HCT116 (cell line): ENCODE results near the gene CD40LG. TPM values are rescaled to one million over a fixed set of nuclear protein-coding genes. Genes with fewer than 3 reads are reported as not detected.

ENCODE experiments used
- ATAC-seq: fragments of 200-7000 bp; cut with Tn5 transposase; 2 replicates; pipeline ENCODE4 v1.9.1; 2020; ENCODE audit warnings: mild to moderate bottlenecking, moderate library complexity
- BruUV-seq: library from RNA; stranded (reverse); fragments of 400-500 nt; replicated peaks from 2 replicates; lab custom pipeline; 2021; lab: Mats Ljungman, UMichigan
- CTCF ChIA-PET: fragments of 300-600 bp; sonication (Branson Sonifier 250); formaldehyde crosslinking; loops from one replicate; lab custom pipeline; 2021; ENCODE audit warnings: antibody characterized with exemption; lab: Charles Lee
- POLR2A ChIA-PET: fragments of 300-600, 350-600 bp; sonication (Branson Sonifier 250); formaldehyde crosslinking; loops from one replicate; lab custom pipeline; 2021; ENCODE audit warnings: antibody characterized with exemption; lab: Charles Lee
- RAD21 ChIA-PET, 2 experiments: fragments of 300-600 bp; sonication (Branson Sonifier 250); formaldehyde crosslinking; loops; one replicate each; lab custom pipeline; 2023; ENCODE audit warnings: low total read pairs in 2 of 2; ENCODE audit not compliant: uncharacterized antibody in 2 of 2, unreplicated experiment in 2 of 2, low non-redundant PET in 1 of 2; lab: Charles Lee
- DNase-seq: peaks from one replicate; pipeline ENCODE4 v3.0.0-alpha.2; 2010; ENCODE audit warnings: low read depth, low spot score
- H2AFZ ChIP-seq: fragments of 200-600 bp; shearing (Covaris generic), sonication (generic); 2 replicates; pipeline ENCODE4 v1.6.1; 2017; ENCODE audit warnings: low read depth, mixed run types, mixed read lengths, antibody characterized with exemption, low read length; ENCODE audit not compliant: poor library complexity, severe bottlenecking
- H3K27ac ChIP-seq: 2 replicates; pipeline ENCODE4 v1.5.1; 2012; ENCODE audit warnings: low read depth, low read length
- H3K27me3 ChIP-seq: fragments of 200-600 bp; sonication (generic); 2 replicates; pipeline ENCODE4 v1.6.1; 2016; ENCODE audit warnings: mixed run types, low read length, mixed read lengths; ENCODE audit not compliant: insufficient read depth
- H3K36me3 ChIP-seq, 2 experiments: fragments of 200-500 bp in 1 of 2; fragments of 200-600 bp in 1 of 2; sonication (Bioruptor generic) in 1 of 2; sonication (generic) in 1 of 2; 2 replicates each; pipeline versions ENCODE4 v1.5.1 to v1.6.1; 2014 to 2016; ENCODE audit warnings: low read length in 2 of 2, inconsistent platforms in 1 of 2, mixed read lengths in 1 of 2, mixed run types in 1 of 2; ENCODE audit not compliant: insufficient read depth in 2 of 2, control insufficient read depth in 1 of 2
- H3K4me1 ChIP-seq, 2 experiments: fragments of 200-600 bp in 1 of 2; sonication (generic) in 1 of 2; 2 replicates each; pipeline versions ENCODE4 v1.5.1 to v1.6.1; 2012 to 2017; ENCODE audit warnings: low read length in 2 of 2, inconsistent platforms in 1 of 2, mild to moderate bottlenecking in 1 of 2, mixed read lengths in 1 of 2, mixed run types in 1 of 2, moderate library complexity in 1 of 2; ENCODE audit not compliant: insufficient read depth in 2 of 2, control insufficient read depth in 1 of 2
- H3K4me2 ChIP-seq: fragments of 200-600 bp; sonication (generic); 2 replicates; pipeline ENCODE4 v1.6.1; 2017; ENCODE audit warnings: mixed run types, low read length, mixed read lengths
- H3K4me3 ChIP-seq, 2 experiments: fragments of 200-600 bp in 1 of 2; sonication (generic) in 1 of 2; replicated peaks in 1 of 2; 2 replicates each; pipeline ENCODE4 v1.5.1; 2011 to 2016; ENCODE audit warnings: low read length in 2 of 2, control low read depth in 1 of 2, low read depth in 1 of 2, mild to moderate bottlenecking in 1 of 2, mixed read lengths in 1 of 2, mixed run types in 1 of 2
- H3K79me2 ChIP-seq: fragments of 200-600 bp; sonication (generic); 2 replicates; pipeline ENCODE4 v1.6.1; 2017; ENCODE audit warnings: mild to moderate bottlenecking, mixed run types, low read length, moderate library complexity, mixed read lengths; ENCODE audit not compliant: insufficient read depth
- H3K9ac ChIP-seq: fragments of 200-600 bp; sonication (generic); 2 replicates; pipeline ENCODE4 v1.6.1; 2016; ENCODE audit warnings: low read length, mixed read lengths
- H3K9me2 ChIP-seq: fragments of 200-600 bp; sonication (generic), shearing (Covaris generic); 2 replicates; pipeline ENCODE4 v1.6.1; 2017; ENCODE audit warnings: mixed run types, mild to moderate bottlenecking, moderate library complexity; ENCODE audit not compliant: insufficient read depth
- H3K9me3 ChIP-seq, 2 experiments: fragments of 200-500 bp in 1 of 2; fragments of 200-600 bp in 1 of 2; sonication (Bioruptor generic) in 1 of 2; sonication (generic) in 1 of 2; 2 replicates each; pipeline ENCODE4 v1.6.1; 2014 to 2017; ENCODE audit warnings: low read length in 2 of 2, mixed read lengths in 2 of 2, inconsistent platforms in 1 of 2, low read depth in 1 of 2, mild to moderate bottlenecking in 1 of 2, mixed run types in 1 of 2, moderate library complexity in 1 of 2; ENCODE audit not compliant: control insufficient read depth in 1 of 2, insufficient read depth in 1 of 2
- H4K20me1 ChIP-seq: fragments of 200-600 bp; sonication (generic), shearing (Covaris generic); 2 replicates; pipeline ENCODE4 v1.6.1; 2017; ENCODE audit warnings: mixed run types, mild to moderate bottlenecking, moderate library complexity; ENCODE audit not compliant: insufficient read depth
- CEBPB ChIP-seq: IDR thresholded peaks from 2 replicates; pipeline ENCODE4 v1.6.1; 2012; ENCODE audit warnings: low read depth
- EGR1 ChIP-seq: IDR thresholded peaks from 2 replicates; pipeline ENCODE4 v1.6.1; 2012; ENCODE audit warnings: low read depth
- ELF1 ChIP-seq: IDR thresholded peaks from 2 replicates; pipeline ENCODE4 v1.6.1; 2012; ENCODE audit warnings: low read depth, borderline replicate concordance
- EZH2 ChIP-seq: fragments of 200-600 bp; sonication (generic); IDR thresholded peaks from 2 replicates; pipeline ENCODE4 v1.6.1; 2017; ENCODE audit warnings: antibody characterized with exemption, mixed run types
- EZH2phosphoT487 ChIP-seq: fragments of 200-600 bp; IDR thresholded peaks from 2 replicates; pipeline ENCODE4 v1.6.1; 2018; ENCODE audit warnings: antibody characterized with exemption, borderline replicate concordance
- FOSL1 ChIP-seq: IDR thresholded peaks from 2 replicates; pipeline ENCODE4 v1.6.1; 2012; ENCODE audit warnings: low read depth
- JUND ChIP-seq: IDR thresholded peaks from 2 replicates; pipeline ENCODE4 v1.6.1; 2012
- MAX ChIP-seq: IDR thresholded peaks from 2 replicates; pipeline ENCODE4 v1.6.1; 2012
- POLR2A ChIP-seq: IDR thresholded peaks from 2 replicates; pipeline ENCODE4 v1.7.0; 2011; ENCODE audit warnings: borderline replicate concordance; ENCODE audit not compliant: insufficient read depth, insufficient read length; ENCODE audit errors: extremely low read depth
- POLR2AphosphoS5 ChIP-seq: IDR thresholded peaks from 2 replicates; pipeline ENCODE4 v1.6.1; 2011; ENCODE audit warnings: mild to moderate bottlenecking, low read depth, low read length, moderate library complexity
- RAD21 ChIP-seq: IDR thresholded peaks from 2 replicates; pipeline ENCODE4 v1.6.1; 2012; ENCODE audit warnings: low read depth, mild to moderate bottlenecking
- SIN3A ChIP-seq: IDR thresholded peaks from 2 replicates; pipeline ENCODE4 v1.6.1; 2012; ENCODE audit warnings: low read depth
- SRF ChIP-seq: IDR thresholded peaks from 2 replicates; pipeline ENCODE4 v1.6.1; 2012; ENCODE audit warnings: low read depth
- YY1 ChIP-seq: IDR thresholded peaks from 2 replicates; pipeline ENCODE4 v1.6.1; 2011; ENCODE audit warnings: low read length, low read depth, moderate library complexity, mild to moderate bottlenecking; ENCODE audit not compliant: insufficient replicate concordance; ENCODE audit errors: extremely low read depth
- ZBTB33 ChIP-seq: IDR thresholded peaks from 2 replicates; pipeline ENCODE4 v1.6.1; 2011; ENCODE audit warnings: mild to moderate bottlenecking, low read length, moderate library complexity; ENCODE audit not compliant: insufficient replicate concordance; ENCODE audit errors: extremely low read depth
- ZFX ChIP-seq: fragments of 450-650 bp; IDR thresholded peaks from 2 replicates; pipeline ENCODE4 v1.6.1; 2017
- ZNF274 ChIP-seq: fragments of 200-500 bp; sonication (Bioruptor generic); IDR thresholded peaks from 2 replicates; pipeline ENCODE4 v1.6.1; 2014; ENCODE audit warnings: mild to moderate bottlenecking, low read depth, low read length, inconsistent platforms
- intact Hi-C: fragments of 100-400 bp; cut with micrococcal nuclease; formaldehyde crosslinking; loops from 2 replicates; pipeline ENCODE4 v1.10.0; 2022
- total RNA-seq: library from RNA; stranded (reverse); gene quantifications from one replicate; pipeline ENCODE4 v1.2.1, GENCODE V29; 2021; ENCODE audit not compliant: unreplicated experiment

The CD40LG gene
- total RNA-seq, 1 experiment from 2014 or later, result not detected

GRCh38 chrX:136659174-136659573 lies 11.2 kb downstream of the CD40LG start (continued):
- TF ChIP-seq ZNF274, result no peak
- TF ChIP-seq FOSL1, result no peak
- no peak for TF ChIP-seq EGR1
- TF ChIP-seq POLR2AphosphoS5, result no peak
- no peak for TF ChIP-seq MAX
- no peak for TF ChIP-seq JUND
- TF ChIP-seq YY1, result no peak
- TF ChIP-seq SRF, result no peak
- TF ChIP-seq EZH2phosphoT487, result no peak
- no peak for TF ChIP-seq EZH2
- TF ChIP-seq CEBPB, result no peak
- no peak for TF ChIP-seq RAD21
- TF ChIP-seq POLR2A, result no peak

GRCh38 chrX:136660896-136661295 lies 12.9 kb downstream of the CD40LG start:
- Histone ChIP-seq H3K9me3 (no peaks in the 10 kb centered on the region), H4K20me1 (no peaks in the 10 kb centered on the region), H3K4me1 (no peaks in the 10 kb centered on the region), H3K9me2 (no peaks in the 10 kb centered on the region), H3K27ac (no peak overlapping the region), H3K36me3 (no peaks in the 10 kb centered on the region), H3K4me2 (no peak overlapping the region), H3K27me3 (no peaks in the 10 kb centered on the region), H3K79me2 (no peaks in the 10 kb centered on the region), H2AFZ (no peak overlapping the region), H3K4me3 (no peak overlapping the region), H3K9ac (no peak overlapping the region)
- ATAC-seq, result no peak
- intact Hi-C loops, result no loop called here
- no peak for DNase-seq
- POLR2A ChIA-PET, result no interaction called here
- CTCF ChIA-PET, result no interaction called here
- TF ChIP-seq ELF1 (no peak), CEBPB (no peak), ZFX (no peak), JUND (no peak), SRF (no peak), FOSL1 (no peak), ZBTB33 (no peak), EGR1 (no peak), SIN3A (no peak), RAD21 (no peak)
- no TSS peak for BruUV-seq
- RAD21 ChIA-PET, result no interaction called here
